ENCODE data around the gene MTG1.

The MTG1 gene

GRCh38 chr10:133388236-133388972, 5.6 kb upstream of the MTG1 start:
- no peak overlapping the region for H3K4me3 ChIP-seq (ENCODE audit: low read depth, low read length)
- in situ Hi-C loops (cut with HindIII; ENCODE audit: low sequenced_read_pairs): no loop called here
- DNase-seq (ENCODE audit: low read depth, low spot score): no peak
- TF ChIP-seq CTCF (IDR thresholded peaks at IDR 0.05; ENCODE audit: low read depth, low read length): no peak

GRCh38 chr10:133388973-133389818, 4.8 kb upstream of the MTG1 start:
- no peak for TF ChIP-seq CTCF (IDR thresholded peaks at IDR 0.05; ENCODE audit: low read depth, low read length)
- DNase-seq (ENCODE audit: low read depth, low spot score): no peak
- in situ Hi-C loops (cut with HindIII; ENCODE audit: low sequenced_read_pairs): no loop called here
- no peak overlapping the region for H3K4me3 ChIP-seq (ENCODE audit: low read depth, low read length)

- in situ Hi-C loops (cut with HindIII; ENCODE audit: low sequenced_read_pairs): no loop called here
- no peak for TF ChIP-seq CTCF (IDR thresholded peaks at IDR 0.05; ENCODE audit: low read depth, low read length)
These were observed 3.2 kb upstream of the MTG1 start for GRCh38 chr10:133390597-133391248.

GRCh38 chr10:133391249-133391635, 2.7 kb upstream of the MTG1 start:
- DNase-seq (ENCODE audit: low read depth, low spot score): no peak
- no peak overlapping the region for H3K4me3 ChIP-seq (ENCODE audit: low read depth, low read length)
- TF ChIP-seq CTCF (IDR thresholded peaks at IDR 0.05; ENCODE audit: low read depth, low read length): no peak
- in situ Hi-C loops (cut with HindIII; ENCODE audit: low sequenced_read_pairs): no loop called here

More at GRCh38 chr10:133390597-133391248, 3.2 kb upstream of the MTG1 start:
- DNase-seq (ENCODE audit: low read depth, low spot score): no peak
- H3K4me3 ChIP-seq (ENCODE audit: low read depth, low read length): no peak overlapping the region

GRCh38 chr10:133391761-133392518, 2.0 kb upstream of the MTG1 start:
- no peak for DNase-seq (ENCODE audit: low read depth, low spot score)
- in situ Hi-C loops (cut with HindIII; ENCODE audit: low sequenced_read_pairs): no loop called here
- TF ChIP-seq CTCF (IDR thresholded peaks at IDR 0.05; ENCODE audit: low read depth, low read length): no peak
- H3K4me3 ChIP-seq (ENCODE audit: low read depth, low read length): no peak overlapping the region
